Progenitor cell of endocrine pancreas (in vitro differentiated cells): ENCODE results near the gene SMTNL1. TPM values are rescaled to one million over a fixed set of nuclear protein-coding genes. Genes with fewer than 3 reads are reported as not detected.

Source experiments
- DNase-seq: peaks from one replicate; pipeline ENCODE4 v3.0.0; 2021; ENCODE audit warnings: low spot score; ENCODE audit not compliant: unreplicated experiment
- H3K27ac Mint-ChIP-seq: 2 replicates; pipeline ENCODE4 v1.8.0; 2021; ENCODE audit warnings: mild to moderate bottlenecking, moderate library complexity, mixed read lengths
- H3K27me3 Mint-ChIP-seq: 2 replicates; pipeline ENCODE4 v1.8.0; 2021; ENCODE audit warnings: mixed read lengths
- H3K36me3 Mint-ChIP-seq: 2 replicates; pipeline ENCODE4 v1.8.0; 2022; ENCODE audit warnings: mixed read lengths; ENCODE audit not compliant: insufficient read depth
- H3K4me1 Mint-ChIP-seq: 2 replicates; pipeline ENCODE4 v1.8.0; 2021; ENCODE audit warnings: low read depth, mixed read lengths
- H3K4me3 Mint-ChIP-seq: 2 replicates; pipeline ENCODE4 v1.8.0; 2021; ENCODE audit warnings: low read depth, mild to moderate bottlenecking, moderate library complexity, mixed read lengths
- H3K9me3 Mint-ChIP-seq: 2 replicates; pipeline ENCODE4 v1.8.0; 2021; ENCODE audit warnings: low read depth, mixed read lengths
- total RNA-seq: library from RNA; stranded (reverse); gene quantifications from 2 replicates; pipeline ENCODE4 v1.2.1, GENCODE V29; 2021
- TF ChIP-seq, protein P1 (sequence below): fragments of 200-600 bp; sonication (generic); IDR thresholded peaks from one replicate; pipeline ENCODE4 v1.5.0; 2021; ENCODE audit warnings: antibody characterized with exemption, mild to moderate bottlenecking; ENCODE audit not compliant: unreplicated experiment

The SMTNL1 gene
- total RNA-seq, 1 donor from 2014 or later, result not detected

DNA sequence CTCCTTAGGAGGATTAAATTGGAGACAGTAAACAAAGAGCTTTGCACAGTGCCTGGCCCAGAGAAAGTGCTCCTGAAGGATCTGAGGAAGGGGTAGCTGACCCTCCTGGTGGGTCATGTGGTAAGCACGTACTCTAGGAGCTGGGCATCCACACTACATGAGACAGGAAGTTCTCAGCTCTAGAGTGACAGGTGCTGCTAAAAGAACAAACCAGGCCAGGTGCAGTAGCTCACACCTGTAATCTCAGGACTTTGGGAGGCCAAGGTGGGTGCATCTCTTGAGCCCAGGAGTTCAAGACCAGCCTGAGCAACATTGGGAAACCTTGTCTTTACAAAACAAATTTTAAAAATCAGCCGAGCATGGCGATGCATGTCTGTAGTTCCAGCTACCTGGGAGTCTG, 35.0 kb upstream of the SMTNL1 start:
- Mint-ChIP-seq H3K27ac (peak overlapping the region; percentile 17), H3K9me3 (no peaks in the 10 kb centered on the region), H3K4me3 (no peak overlapping the region), H3K27me3 (no peaks in the 10 kb centered on the region), H3K4me1 (peaks cover 50% of the 10 kb centered on the region), H3K36me3 (peaks cover 5% of the 10 kb centered on the region)
- TF ChIP-seq, protein P1, sequence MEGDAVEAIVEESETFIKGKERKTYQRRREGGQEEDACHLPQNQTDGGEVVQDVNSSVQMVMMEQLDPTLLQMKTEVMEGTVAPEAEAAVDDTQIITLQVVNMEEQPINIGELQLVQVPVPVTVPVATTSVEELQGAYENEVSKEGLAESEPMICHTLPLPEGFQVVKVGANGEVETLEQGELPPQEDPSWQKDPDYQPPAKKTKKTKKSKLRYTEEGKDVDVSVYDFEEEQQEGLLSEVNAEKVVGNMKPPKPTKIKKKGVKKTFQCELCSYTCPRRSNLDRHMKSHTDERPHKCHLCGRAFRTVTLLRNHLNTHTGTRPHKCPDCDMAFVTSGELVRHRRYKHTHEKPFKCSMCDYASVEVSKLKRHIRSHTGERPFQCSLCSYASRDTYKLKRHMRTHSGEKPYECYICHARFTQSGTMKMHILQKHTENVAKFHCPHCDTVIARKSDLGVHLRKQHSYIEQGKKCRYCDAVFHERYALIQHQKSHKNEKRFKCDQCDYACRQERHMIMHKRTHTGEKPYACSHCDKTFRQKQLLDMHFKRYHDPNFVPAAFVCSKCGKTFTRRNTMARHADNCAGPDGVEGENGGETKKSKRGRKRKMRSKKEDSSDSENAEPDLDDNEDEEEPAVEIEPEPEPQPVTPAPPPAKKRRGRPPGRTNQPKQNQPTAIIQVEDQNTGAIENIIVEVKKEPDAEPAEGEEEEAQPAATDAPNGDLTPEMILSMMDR, result no peak
- no peak for DNase-seq

DNA sequence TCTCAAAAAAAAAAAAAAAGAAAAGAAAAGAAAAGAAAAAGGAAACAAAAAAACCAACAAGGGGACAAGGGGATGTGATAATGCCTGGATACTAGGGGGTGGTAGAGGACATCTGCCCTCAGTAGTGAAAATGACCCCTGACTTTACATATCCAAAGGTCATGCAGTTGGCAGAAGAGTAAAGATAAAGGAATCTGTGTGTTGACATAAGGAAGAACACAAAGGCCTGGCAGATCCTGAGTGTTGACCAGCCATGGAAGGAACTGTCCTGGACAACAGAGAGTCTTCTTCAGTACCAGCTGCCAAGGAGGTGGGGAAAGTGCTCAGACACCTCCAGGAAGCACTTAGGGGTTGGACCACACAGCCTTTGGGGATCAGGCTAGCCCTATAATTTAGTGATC, 34.5 kb upstream of the SMTNL1 start:
- Mint-ChIP-seq H3K4me3 (no peak overlapping the region), H3K9me3 (no peaks in the 10 kb centered on the region), H3K36me3 (peaks cover 6% of the 10 kb centered on the region), H3K27ac (no peak overlapping the region), H3K27me3 (no peaks in the 10 kb centered on the region), H3K4me1 (peaks cover 45% of the 10 kb centered on the region)
- TF ChIP-seq, protein P1, result no peak
- DNase-seq, result no peak

DNA sequence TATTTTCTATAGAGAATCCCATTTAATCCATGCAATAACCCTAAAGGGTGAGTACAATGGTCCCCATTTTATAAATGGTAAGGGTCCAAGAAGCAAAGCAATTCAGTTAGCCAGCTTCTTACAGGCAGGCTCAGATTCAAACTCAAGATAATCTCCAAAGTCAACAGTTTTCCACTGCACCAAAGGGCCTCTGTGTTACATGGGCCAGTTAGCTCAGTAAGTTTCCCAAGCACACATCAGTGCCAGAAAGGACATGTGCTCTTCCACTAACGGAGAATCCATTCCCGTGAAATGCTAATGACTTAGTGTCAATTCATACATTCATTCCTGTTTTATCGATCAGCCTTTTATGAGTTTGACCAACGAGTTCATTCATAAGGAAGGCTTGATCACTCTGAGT, 32.9 kb upstream of the SMTNL1 start:
- H3K27me3 Mint-ChIP-seq, result no peaks in the 10 kb centered on the region
- H3K4me3 Mint-ChIP-seq, result no peak overlapping the region
- H3K36me3 Mint-ChIP-seq, result peaks cover 6% of the 10 kb centered on the region
- H3K27ac Mint-ChIP-seq, result no peak overlapping the region
- H3K4me1 Mint-ChIP-seq, result peaks cover 34% of the 10 kb centered on the region
- TF ChIP-seq, protein P1, result no peak
- no peaks in the 10 kb centered on the region for H3K9me3 Mint-ChIP-seq
- DNase-seq, result no peak

DNA sequence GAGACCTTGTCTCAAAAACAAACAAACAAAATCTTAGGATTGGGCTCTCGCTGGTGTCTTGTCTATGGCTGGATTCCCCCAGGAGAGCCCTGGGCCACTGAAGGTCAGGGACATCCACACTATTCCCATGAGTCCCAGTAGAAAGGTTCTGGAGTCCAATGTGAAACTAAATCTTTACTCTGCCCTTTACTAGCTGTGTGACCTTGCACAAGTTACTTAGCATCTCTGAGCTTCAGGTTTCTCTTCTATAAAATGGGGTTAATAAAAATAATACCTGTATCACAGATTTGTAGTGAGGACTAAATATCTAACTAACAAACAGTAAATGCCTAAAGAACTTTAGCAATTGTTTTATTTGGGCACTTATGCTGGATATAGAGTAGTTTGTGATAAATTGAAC, 30.9 kb upstream of the SMTNL1 start:
- Mint-ChIP-seq H3K9me3 (no peaks in the 10 kb centered on the region), H3K4me1 (peaks cover 21% of the 10 kb centered on the region), H3K4me3 (no peak overlapping the region), H3K27ac (no peak overlapping the region), H3K27me3 (no peaks in the 10 kb centered on the region), H3K36me3 (peaks cover 2% of the 10 kb centered on the region)
- TF ChIP-seq, protein P1, result no peak
- no peak for DNase-seq

DNA sequence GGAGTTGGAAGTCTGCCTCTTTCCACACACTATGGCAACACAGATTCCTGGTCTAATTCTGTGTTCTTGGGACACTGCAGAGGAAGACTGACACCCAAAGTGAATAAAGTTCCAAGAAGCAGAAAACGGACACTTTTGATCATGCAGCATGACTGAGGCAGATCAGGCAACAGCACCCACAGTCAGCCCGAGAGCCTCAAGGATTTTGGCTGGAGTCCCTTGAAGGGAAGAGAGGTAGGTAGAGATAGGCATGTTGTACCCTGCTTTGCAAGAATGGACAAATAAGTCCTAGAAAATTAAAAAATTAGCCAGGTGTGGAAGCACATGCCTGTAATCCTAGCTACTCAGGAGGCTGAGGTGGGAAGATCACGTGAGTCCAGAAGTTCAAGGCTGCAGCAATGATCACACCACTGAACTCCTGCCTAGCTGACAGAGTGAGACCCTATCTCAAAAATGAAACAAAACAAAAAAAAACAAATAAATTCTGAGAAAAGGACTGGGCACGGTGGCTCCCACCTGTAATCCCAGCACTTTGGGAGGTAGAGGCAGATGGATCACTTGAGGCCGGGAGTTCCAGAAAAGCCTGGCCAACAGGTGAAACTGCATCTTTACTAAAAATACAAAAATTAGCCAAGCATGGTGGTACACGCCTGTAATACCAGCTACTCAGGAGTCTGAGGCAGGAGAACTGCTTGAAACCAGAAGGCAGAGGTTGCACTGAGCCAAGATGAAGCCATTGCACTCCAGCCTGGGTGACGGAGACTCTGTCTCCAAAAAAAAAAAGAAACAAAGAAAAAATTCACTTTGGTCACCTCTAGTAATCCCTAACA, 28.8 kb upstream of the SMTNL1 start:
- Mint-ChIP-seq H3K27me3 (peaks cover 2% of the 10 kb centered on the region), H3K4me1 (peaks cover 8% of the 10 kb centered on the region), H3K4me3 (no peak overlapping the region), H3K9me3 (no peaks in the 10 kb centered on the region), H3K27ac (no peak overlapping the region), H3K36me3 (peaks cover 2% of the 10 kb centered on the region)
- TF ChIP-seq, protein P1, result no peak
- no peak for DNase-seq
